Neural progenitor cell (in vitro differentiated cells): Measurements from ENCODE around the gene CTIF. TPM values are rescaled to one million over a fixed set of nuclear protein-coding genes. Genes with fewer than 3 reads are reported as not detected.

Source experiments
- DNase-seq: peaks from one replicate; pipeline ENCODE4 v3.0.0-alpha.2; 2016; ENCODE audit warnings: low spot score
- H2AFZ ChIP-seq: fragments of 200-600 bp; sonication (generic); replicated peaks from 2 replicates; pipeline ENCODE4 v1.6.1; 2016; ENCODE audit warnings: antibody characterized with exemption
- H3F3A ChIP-seq: fragments of 200-600 bp; sonication (generic); 2 replicates; pipeline ENCODE4 v1.6.1; 2016; ENCODE audit warnings: antibody characterized with exemption, low read depth
- H3K27ac ChIP-seq: fragments of 200-600 bp; sonication (generic); 2 replicates; pipeline ENCODE4 v1.5.1; 2016; ENCODE audit warnings: mild to moderate bottlenecking
- H3K27me3 ChIP-seq: fragments of 200-600 bp; sonication (generic); 2 replicates; pipeline ENCODE4 v1.6.1; 2016; ENCODE audit warnings: mild to moderate bottlenecking, moderate library complexity
- H3K36me3 ChIP-seq: fragments of 200-600 bp; sonication (generic); 2 replicates; pipeline ENCODE4 v1.5.1; 2016
- H3K4me1 ChIP-seq: fragments of 200-600 bp; sonication (generic); 2 replicates; pipeline ENCODE4 v1.6.1; 2016; ENCODE audit warnings: mixed run types
- H3K4me2 ChIP-seq: fragments of 200-600 bp; sonication (generic); 2 replicates; pipeline ENCODE4 v1.6.1; 2016
- H3K4me3 ChIP-seq: fragments of 200-600 bp; sonication (generic); 2 replicates; pipeline ENCODE4 v1.5.1; 2016
- H3K79me2 ChIP-seq: fragments of 200-600 bp; sonication (generic); 2 replicates; pipeline ENCODE4 v1.6.1; 2016; ENCODE audit warnings: low read depth
- H3K9ac ChIP-seq: fragments of 200-600 bp; sonication (generic); 2 replicates; pipeline ENCODE4 v1.6.1; 2016
- H3K9me3 ChIP-seq: fragments of 200-600 bp; sonication (generic); 2 replicates; pipeline ENCODE4 v1.5.1; 2016; ENCODE audit warnings: low read depth
- H4K20me1 ChIP-seq: fragments of 200-600 bp; sonication (generic); 2 replicates; pipeline ENCODE4 v1.6.1; 2016; ENCODE audit warnings: low read depth
- H3K27ac Mint-ChIP-seq: 3 replicates; pipeline ENCODE4 v1.8.0; 2021; ENCODE audit warnings: mixed read lengths
- H3K27me3 Mint-ChIP-seq: 2 replicates; pipeline ENCODE4 v1.8.0; 2022; ENCODE audit warnings: low read depth, mild to moderate bottlenecking, inconsistent platforms, moderate library complexity, mixed read lengths; ENCODE audit not compliant: insufficient read depth
- H3K36me3 Mint-ChIP-seq: 3 replicates; pipeline ENCODE4 v1.8.0; 2021; ENCODE audit warnings: mixed read lengths
- H3K4me1 Mint-ChIP-seq: 3 replicates; pipeline ENCODE4 v1.8.0; 2021; ENCODE audit warnings: mixed read lengths
- H3K4me3 Mint-ChIP-seq: 3 replicates; pipeline ENCODE4 v1.8.0; 2021; ENCODE audit warnings: mild to moderate bottlenecking, moderate library complexity, mixed read lengths
- H3K9me3 Mint-ChIP-seq: 3 replicates; pipeline ENCODE4 v1.8.0; 2020; ENCODE audit warnings: mixed read lengths
- CTCF ChIP-seq: fragments of 200-600 bp; sonication (generic); IDR thresholded peaks from 2 replicates; pipeline ENCODE4 v1.5.1; 2017; ENCODE audit warnings: antibody characterized with exemption, mild to moderate bottlenecking
- EZH2 ChIP-seq: fragments of 200-600 bp; sonication (generic); IDR thresholded peaks from 2 replicates; pipeline ENCODE4 v1.6.1; 2017; ENCODE audit warnings: antibody characterized with exemption, mild to moderate bottlenecking, moderate library complexity
- EZH2phosphoT487 ChIP-seq: fragments of 200-600 bp; sonication (generic); IDR thresholded peaks from 2 replicates; pipeline ENCODE4 v1.6.1; 2017; ENCODE audit warnings: antibody characterized with exemption
- total RNA-seq: library from RNA; depleted of rRNA; stranded (reverse); fragments of >200 nt; gene quantifications from 2 replicates; pipeline ENCODE4 v1.2.3, GENCODE V29; 2015; ENCODE audit warnings: low replicate concordance

Gene CTIF
- total RNA-seq, 1 donor from 2014 or later: 17.6 TPM

- Mint-ChIP-seq H3K9me3 (no peaks in the 10 kb centered on the region), H3K27me3 (peaks cover 8% of the 10 kb centered on the region), H3K4me1 (peaks cover 67% of the 10 kb centered on the region), H3K4me3 (peak overlapping the region; percentile 63), H3K36me3 (peaks cover 3% of the 10 kb centered on the region), H3K27ac (peak overlapping the region; percentile 50)
- Histone ChIP-seq H2AFZ (no peak overlapping the region), H3K27ac (no peak overlapping the region), H3K27me3 (no peaks in the 10 kb centered on the region), H3K9me3 (no peaks in the 10 kb centered on the region), H3K36me3 (no peaks in the 10 kb centered on the region), H3K9ac (no peak overlapping the region), H3K79me2 (no peaks in the 10 kb centered on the region), H3K4me2 (no peak overlapping the region), H4K20me1 (peaks cover 4% of the 10 kb centered on the region), H3K4me1 (peaks cover 17% of the 10 kb centered on the region), H3K4me3 (no peak overlapping the region), H3F3A (no peaks in the 10 kb centered on the region)
- TF ChIP-seq CTCF (no peak), EZH2 (no peak), EZH2phosphoT487 (no peak)
- no peak for DNase-seq
Measured at GRCh38 chr18:48781988-48782363, 243.1 kb downstream of the CTIF start.

DNA sequence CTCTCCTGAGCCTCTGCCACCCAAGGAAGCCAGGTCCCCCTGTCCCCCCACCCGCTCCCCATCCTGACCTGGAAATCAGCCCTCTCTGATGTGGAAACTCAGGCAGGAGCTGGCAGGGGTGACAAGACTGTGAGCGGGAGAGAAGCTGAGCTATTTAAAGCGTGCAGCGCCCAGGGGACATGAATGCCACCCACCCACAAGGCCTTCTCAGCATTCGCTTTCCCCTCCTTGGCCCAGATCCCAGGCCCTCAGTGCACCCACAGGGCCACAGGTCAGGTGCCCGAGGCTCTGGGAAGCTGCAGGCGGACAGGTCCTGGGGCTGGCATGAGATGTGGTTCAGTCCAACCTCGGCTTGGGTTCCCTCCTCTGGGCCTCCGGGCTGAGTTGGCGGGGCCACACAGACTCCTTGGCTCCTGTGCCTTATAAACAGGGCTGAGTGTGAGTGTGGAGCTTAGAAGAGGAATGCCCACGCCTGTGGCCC lies 243.6 kb downstream of the CTIF start:
- Mint-ChIP-seq H3K4me3 (no peak overlapping the region), H3K9me3 (no peaks in the 10 kb centered on the region), H3K27me3 (peaks cover 8% of the 10 kb centered on the region), H3K36me3 (peaks cover 3% of the 10 kb centered on the region), H3K4me1 (peaks cover 69% of the 10 kb centered on the region), H3K27ac (peak overlapping the region; percentile 76)
- Histone ChIP-seq H3K36me3 (no peaks in the 10 kb centered on the region), H3K4me2 (no peak overlapping the region), H3F3A (no peaks in the 10 kb centered on the region), H4K20me1 (peaks cover 5% of the 10 kb centered on the region), H3K4me3 (no peak overlapping the region), H3K4me1 (peaks cover 21% of the 10 kb centered on the region), H3K79me2 (no peaks in the 10 kb centered on the region), H3K27me3 (no peaks in the 10 kb centered on the region), H3K9me3 (no peaks in the 10 kb centered on the region), H3K9ac (no peak overlapping the region), H3K27ac (no peak overlapping the region), H2AFZ (no peak overlapping the region)
- DNase-seq: no peak
- TF ChIP-seq CTCF: no peak
- TF ChIP-seq EZH2: no peak
- no peak for TF ChIP-seq EZH2phosphoT487

GRCh38 chr18:48783616-48784520 lies 245.0 kb downstream of the CTIF start:
- Mint-ChIP-seq H3K27ac (peak overlapping the region; percentile 38), H3K36me3 (peaks cover 3% of the 10 kb centered on the region), H3K4me1 (peaks cover 69% of the 10 kb centered on the region), H3K9me3 (no peaks in the 10 kb centered on the region), H3K4me3 (no peak overlapping the region), H3K27me3 (peaks cover 8% of the 10 kb centered on the region)
- Histone ChIP-seq H4K20me1 (peaks cover 5% of the 10 kb centered on the region), H3K9me3 (no peaks in the 10 kb centered on the region), H3K4me1 (peaks cover 24% of the 10 kb centered on the region), H3K4me3 (no peak overlapping the region), H3K36me3 (no peaks in the 10 kb centered on the region), H3K27ac (no peak overlapping the region), H3K79me2 (no peaks in the 10 kb centered on the region), H2AFZ (no peak overlapping the region), H3K4me2 (no peak overlapping the region), H3K27me3 (no peaks in the 10 kb centered on the region), H3K9ac (no peak overlapping the region), H3F3A (no peaks in the 10 kb centered on the region)
- TF ChIP-seq CTCF: no peak
- TF ChIP-seq EZH2: no peak
- no peak for TF ChIP-seq EZH2phosphoT487
- no peak for DNase-seq
